HG02623 (cell line): ENCODE results near the gene SP6.

ENCODE experiments used
- ATAC-seq: cut with Tn5 transposase; IDR thresholded peaks from one replicate; pipeline ENCODE4 v1.9.1; 2021; ENCODE audit warnings: moderate library complexity; ENCODE audit not compliant: unreplicated experiment

Gene SP6

DNA sequence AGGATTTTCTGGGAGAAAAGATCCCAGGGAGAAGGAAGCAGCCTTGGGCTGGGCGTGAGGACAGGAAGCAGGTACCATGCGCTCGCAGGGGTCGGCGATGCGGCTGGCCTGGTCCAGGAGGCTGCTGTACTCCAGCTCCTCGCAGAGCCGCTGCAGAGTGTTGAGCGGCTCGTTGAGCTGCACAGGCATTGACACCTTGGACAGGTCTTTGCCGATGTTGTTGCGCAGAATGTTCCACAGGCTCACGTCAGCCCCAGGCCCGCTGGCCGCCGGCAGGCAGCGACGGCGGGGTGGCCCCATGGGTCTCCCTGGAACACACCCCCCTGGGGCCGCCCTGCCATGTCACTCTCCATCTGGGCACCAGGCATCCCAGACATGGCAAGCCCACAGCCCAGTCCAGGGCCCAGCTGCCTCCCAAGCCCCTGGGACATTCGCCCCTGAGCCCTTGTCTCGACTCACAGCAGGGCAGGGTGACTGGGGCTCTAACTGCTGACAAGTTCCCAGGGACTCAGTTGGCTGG lies 37.4 kb downstream of the SP6 start:
- no peak for ATAC-seq

- no peak for ATAC-seq
Observed at GRCh38 chr17:47813077-47813476, 37.9 kb downstream of the SP6 start.

DNA sequence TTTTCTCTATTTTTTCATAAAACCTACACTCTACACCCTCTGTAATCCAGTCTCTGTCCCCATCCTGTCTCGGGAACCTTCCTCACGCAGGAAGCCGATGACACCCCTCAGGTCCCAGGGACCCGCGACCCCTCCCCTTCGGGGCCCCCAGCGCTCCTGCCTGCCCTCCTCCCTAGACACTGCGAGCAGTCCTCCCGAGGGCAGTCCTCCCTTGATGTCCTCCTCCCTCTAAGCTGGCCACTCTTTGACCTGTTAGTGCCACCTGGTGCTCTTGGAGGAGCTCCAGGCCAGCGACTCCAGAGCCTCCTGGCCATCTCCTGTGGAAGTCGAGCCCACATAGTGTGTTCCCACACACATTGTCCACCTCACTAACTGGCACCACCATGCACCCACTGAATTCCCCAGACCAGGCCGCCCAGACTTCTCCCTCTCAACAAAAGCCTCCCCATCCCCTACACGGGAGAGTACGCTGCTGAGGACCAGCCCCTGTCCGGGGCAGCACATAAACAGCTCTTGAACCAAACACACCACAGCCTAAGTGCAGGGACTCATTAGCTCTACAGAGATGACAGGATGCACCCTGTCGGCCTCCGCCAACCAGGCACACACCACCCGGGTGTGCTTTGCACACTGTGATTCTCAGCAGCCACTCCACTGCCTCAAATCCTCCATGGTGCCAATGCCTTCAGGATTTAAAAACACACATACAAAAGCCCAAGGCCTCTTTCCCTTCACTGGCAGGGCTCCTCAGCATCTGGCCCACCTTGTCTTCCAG lies 38.6 kb downstream of the SP6 start:
- no peak for ATAC-seq

DNA sequence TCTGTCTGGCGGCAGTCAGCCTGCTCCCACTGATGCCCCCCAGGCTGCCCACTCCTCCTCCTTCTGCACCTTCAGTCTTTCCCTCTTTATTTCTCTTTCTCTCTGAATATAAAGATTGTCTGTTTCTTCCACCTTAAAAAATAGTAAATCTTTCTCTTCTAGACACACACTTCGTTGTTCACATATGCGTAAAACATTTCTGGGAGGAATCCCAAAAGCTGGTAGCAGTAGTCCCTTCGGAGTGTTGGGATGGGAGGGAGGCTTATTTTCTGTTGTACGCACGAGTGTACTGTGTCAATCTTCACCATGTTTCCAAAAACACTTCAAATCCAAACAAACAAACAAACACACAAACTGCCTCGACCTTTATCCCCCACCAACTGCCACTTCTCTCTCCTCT lies 39.3 kb downstream of the SP6 start:
- no peak for ATAC-seq

GRCh38 chr17:47810901-47811635 lies 39.9 kb downstream of the SP6 start:
- ATAC-seq: no peak

DNA sequence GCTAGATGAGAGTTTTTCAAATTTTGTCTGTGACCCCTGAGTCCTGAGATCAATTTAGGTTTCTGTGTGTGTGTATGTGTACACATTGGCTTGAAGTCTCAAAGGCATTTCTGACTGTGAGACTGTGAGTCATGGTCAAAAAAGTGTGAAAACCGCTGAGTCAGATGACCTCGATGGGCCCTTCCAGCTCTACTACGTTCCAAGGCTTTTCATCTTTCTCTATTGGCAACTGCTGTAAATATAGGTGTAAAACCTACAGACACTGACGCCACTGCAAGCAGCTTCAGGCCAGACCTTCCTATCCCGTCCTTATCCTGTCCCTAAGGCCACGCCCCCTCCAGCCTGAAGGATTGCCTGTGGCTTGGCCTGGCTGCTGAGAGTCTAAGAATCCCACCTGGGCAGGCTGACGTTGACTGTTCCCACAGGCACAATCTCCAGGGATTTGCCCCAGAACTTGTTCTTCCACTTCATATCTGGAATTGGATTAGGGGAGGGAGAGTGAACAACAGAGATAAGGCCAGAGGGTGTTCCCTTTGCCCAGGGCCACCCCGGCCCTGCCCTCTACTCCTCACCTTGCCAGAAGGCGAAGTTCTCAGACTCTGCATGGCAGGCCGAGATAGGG lies 40.7 kb downstream of the SP6 start:
- ATAC-seq: no peak

GRCh38 chr17:47808830-47809480 lies 42.0 kb downstream of the SP6 start:
- no peak for ATAC-seq

GRCh38 chr17:47808036-47808829 lies 42.7 kb downstream of the SP6 start:
- ATAC-seq: no peak

DNA sequence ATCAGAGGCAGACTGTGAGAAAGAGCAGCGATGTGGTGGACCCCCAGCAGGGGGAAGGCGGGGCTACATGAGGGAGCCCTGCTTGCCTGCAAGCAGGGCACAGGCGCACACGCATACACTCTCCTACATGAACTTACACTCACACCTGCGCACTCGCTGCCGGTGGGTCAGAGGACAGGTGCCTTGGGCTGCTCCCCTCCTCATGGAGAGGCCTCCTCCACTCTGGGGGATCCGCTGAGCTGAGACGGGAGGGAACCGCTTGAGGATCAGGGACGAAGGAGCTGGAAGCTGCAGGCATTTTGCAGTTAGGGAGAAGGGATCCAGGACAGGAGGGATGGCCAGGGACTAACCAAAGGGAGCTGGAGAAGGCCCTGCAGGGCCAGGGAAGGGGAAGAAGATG lies 43.5 kb downstream of the SP6 start:
- no peak for ATAC-seq

GRCh38 chr17:47806913-47807255 lies 44.1 kb downstream of the SP6 start:
- no peak for ATAC-seq

DNA sequence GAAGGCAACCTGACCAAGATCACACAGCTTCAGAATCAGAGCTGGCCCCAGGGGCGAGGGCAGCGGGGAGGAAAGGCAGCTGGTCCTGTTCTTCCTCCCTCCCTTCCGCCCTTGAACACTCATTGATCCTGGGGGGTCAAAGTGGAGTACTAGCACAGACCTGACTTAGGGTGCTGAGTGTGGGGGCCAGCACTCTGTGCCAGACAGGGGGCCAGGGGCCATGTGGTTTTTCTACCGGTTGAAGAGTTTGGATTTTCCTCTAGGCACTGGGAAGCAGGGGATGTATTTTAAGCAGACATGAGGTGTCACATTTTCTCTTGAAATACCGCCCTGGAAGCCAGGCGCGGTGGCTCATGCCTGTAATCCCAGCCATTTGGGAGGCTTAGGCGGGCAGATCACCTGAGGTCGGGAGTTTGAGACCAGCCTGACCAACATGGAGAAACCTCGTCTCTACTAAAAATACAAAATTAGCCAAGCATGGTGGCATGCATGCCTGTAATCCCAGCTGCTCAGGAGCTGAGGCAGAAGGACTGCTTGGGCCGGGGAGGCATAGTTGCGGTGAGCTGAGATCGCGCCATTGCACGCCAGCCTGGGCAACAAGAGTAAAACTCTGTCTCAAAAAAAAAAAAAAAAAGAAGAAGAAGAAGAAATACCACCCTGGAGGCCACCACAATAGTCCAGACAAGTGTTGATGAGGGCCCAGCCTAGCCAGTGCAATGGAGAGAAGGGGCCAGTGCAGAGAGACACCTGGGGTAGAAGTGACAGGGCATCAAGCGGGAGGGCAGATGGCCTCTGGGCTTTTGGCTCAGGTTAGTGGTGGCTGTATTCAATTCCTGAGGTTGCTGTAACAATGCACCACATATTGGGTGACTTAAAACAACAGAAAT lies 44.7 kb downstream of the SP6 start:
- no peak for ATAC-seq

GRCh38 chr17:47804461-47804860 lies 46.5 kb downstream of the SP6 start:
- ATAC-seq: no peak

- no peak for ATAC-seq
Observed at GRCh38 chr17:47803751-47804150, 47.2 kb downstream of the SP6 start.

DNA sequence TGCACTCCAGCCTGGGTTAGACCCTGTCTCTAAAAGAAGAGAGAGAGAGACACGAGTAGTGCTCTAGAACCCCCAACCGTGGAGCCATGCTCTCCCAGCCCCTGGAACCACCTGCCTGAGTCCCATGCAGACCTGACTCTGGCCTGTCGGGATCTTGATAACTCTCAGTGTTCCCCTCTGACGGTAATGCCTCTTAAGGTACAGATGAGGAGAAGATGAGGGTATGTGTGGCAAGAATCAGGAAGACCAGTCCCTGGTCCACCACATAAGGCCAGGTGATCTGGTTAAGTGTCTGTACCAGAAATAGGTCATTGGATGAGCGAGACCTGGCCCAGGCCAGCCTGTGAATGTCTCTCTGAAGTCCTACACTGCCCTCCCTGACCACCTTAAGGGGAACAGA lies 47.8 kb downstream of the SP6 start:
- no peak for ATAC-seq

GRCh38 chr17:47802341-47803022 lies 48.5 kb downstream of the SP6 start:
- no peak for ATAC-seq

DNA sequence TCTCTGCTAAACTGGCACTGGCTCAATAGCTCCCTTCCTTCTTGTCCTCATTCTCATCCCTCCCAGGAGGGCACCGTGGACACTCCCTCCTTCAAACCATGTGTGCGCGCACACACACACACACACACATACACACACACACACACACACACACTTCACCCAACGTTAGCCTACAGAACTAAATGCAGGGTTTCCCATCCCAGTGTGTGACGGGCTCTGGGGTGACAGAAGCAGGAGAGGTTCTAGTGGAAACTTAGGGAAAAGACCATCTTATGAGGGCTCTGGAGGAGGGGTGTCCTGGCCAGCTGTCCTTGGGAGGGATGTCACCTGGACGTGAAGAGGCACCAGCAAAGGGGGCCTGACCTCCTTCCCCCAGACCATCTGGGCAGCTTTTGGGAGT lies 49.1 kb downstream of the SP6 start:
- ATAC-seq: no peak

DNA sequence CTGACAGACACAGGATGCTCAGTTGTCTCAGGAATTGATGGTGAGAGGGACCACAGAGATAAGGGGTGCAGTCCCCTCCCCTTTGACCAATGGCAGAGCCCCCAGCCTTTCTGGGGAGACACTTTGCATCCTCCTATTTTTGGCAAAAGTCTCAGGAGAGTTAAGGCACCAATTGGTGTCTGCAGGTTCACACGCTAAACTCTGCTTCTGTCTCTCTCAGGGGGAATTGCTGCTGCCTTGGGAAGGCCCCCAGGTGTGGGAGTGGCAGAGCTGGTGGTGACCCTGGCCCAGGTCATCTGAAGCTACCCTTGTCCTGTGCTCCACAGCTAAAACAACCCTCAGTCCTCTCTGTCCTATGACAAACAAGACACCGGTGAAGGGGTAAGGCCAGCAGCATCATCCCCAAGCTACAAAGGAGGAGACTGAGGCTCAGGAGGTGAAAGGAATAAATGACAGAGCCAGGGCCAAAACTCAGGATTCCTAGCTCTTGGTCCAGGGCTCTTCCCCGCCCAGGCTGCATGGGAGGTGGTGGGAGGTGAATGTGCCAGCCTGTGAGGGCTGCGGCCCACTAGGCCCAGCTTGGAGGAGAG lies 49.7 kb downstream of the SP6 start:
- ATAC-seq: no peak

DNA sequence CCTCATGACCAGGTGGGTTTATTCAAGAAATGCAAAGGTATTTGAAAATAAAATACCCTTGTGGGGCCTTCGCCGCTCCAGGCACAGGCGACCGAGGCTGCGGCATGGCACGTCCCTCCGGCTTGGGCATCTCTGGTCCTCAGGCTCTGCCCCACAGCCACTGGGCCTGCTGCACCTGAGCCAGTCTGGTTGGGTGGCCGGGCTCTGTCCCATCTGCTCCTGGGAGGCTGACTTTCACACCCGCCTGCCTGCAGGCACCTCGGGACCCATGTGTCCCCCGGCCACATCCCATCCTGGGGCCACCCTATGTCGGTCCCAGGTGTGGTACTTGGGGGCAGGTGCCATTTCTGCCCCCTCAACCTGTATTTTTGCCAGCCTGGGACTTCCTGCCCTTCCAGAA lies 50.3 kb downstream of the SP6 start:
- no peak for ATAC-seq

- no peak for ATAC-seq
Observed at GRCh38 chr17:47797797-47798196, 53.2 kb downstream of the SP6 start.
